Activated CD4-positive, alpha-beta T cell treated with anti-CD3 and anti-CD28 coated beads, Interleukin-2, Interleukin-6, amounts not matched to agents 100 ng/mL and 50 ng/mL, durations not matched to agents 16 hours and 8 hours (primary cell): Measurements from ENCODE around the gene ZCCHC2.
A peak's percentile ranks its signal among the peaks of the same experiment; 100 is the strongest.

Experiments
- DNase-seq: peaks from one replicate; pipeline ENCODE4 v3.0.0-alpha.2; 2020

Gene ZCCHC2

DNA sequence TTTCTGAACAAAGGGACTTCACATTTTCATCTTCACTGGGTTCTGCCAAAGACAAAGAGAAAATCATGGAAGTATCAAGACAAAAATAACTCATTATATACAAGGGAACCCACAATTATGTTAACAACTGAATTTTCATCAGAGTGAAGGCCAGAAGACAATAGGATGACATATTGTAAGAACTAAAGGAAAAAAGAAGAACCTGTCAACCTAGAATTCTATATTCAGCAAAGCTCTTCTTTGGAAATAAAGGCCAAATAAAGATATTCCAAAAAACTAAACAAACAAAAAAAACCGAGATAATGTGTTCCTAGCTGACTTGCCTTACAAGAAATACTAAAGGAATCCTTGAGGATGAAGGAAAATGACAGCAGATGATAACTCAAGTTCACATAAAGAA is 10.3 kb upstream of the ZCCHC2 start:
- DNase-seq = no peak

DNA sequence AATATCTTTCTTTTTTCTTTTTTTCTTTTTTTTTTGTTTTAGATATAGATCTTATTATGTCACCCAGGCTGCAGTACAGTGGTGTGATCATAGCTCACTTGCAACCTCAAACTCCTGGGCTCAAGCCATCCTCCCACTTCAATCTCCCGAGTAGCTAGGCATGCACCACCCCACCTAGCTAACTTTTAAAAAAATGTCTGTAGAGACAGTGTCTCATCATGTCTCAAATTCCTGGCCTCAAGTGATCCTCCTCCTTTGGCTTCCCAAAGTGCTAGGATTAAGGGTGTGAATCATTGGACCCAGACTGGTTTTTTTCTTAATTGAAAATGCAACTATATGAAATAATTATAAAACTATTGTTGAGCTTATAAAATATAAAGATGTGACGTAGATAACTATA is 9.8 kb upstream of the ZCCHC2 start:
- DNase-seq = no peak

DNA sequence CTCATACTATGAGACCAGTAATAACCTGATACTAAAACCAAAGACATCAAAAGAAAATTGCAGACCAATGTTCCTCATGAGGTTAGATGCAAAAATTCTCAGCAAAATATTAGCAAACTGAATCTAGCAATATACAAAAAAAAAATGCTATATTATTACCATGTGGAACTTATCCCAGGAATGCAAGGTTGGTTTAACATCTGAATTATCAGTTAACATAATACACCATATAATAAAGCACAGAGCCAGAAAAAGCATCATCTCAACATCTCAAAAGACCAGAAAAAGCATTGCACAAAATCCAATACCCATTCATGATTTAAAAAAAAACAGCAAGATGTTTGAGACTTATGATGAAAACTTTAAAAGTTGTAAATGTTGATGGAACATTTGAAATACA is 8.3 kb upstream of the ZCCHC2 start:
- DNase-seq = no peak

DNA sequence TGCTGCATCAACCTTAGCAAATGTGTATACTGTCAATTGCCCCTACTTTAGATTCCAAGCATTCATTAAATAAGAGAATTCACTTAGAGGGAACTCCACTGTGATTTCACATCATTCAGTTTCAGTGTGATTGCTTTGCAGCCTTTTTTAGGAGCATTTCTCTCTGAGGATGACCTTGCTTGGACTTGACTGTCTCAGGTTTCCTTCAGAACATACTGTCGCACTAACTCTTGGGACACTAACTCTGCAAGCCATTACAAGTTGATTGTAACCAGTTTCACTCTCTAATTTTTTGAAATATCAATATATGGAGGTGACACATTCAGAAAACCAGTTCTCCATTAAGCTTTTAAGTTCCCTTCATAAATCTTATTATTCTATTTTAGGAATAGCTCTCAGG is 6.6 kb upstream of the ZCCHC2 start:
- DNase-seq = no peak

DNA sequence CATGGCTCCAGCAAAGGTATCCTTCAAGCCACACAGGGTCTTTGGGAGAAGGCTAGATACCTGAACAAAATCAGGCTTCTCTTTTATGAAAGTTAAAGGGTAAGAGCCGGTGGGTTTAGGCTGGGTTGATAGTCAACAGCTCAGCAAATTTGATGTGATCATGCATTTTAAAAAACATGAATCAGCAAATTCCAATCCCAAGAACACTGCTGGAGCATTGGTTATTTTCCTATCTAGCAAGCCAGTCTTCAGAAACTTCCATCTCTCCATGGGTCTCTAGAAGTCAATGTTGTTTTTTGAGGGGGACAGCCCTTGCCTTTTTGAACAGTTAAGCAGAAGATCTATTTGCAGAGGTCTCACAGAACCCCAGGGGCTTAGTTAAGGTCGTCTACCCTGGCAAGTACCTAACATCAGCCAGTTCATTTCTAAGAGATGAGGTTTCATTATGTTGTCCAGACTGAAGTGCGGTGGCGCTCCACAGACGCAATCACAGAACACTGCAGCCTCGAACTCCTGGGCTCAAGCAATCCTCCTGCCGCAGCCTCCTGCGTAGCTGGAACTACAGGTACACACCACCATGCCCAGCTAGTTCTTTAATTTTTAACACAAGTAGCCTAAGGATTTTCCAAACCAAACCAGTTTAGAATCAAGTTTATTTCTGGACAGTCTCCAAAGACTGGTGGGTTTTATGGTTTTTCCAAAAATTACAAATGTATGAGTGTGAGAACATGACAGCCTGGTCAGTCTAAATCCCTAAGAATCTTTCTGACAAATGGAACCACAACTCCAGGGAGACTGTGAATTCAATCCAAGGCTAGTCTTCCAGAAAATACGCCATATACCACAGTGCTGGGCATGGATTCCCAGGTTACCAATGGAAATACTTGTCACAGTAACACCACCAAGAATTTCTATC is 4.1 kb upstream of the ZCCHC2 start:
- no peak for DNase-seq

DNA sequence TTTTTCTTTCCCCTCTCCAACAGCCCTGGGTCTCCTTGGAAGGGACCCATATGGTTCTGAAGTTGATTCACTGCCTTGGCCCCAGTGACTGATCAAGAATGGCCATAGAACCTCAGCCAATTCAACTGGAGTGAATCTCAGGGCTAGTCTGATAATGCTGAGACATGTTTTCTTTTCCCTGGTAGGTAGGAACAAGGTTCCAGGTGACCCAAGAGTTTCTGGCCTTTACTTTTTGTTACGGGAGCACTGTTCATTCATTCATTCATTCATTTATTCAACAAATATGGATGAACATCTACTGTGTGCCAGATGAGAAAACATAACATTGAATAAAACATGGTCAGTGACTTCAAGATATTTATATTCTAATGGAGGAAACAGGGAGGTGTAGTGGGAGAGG is 3.1 kb upstream of the ZCCHC2 start:
- DNase-seq = no peak

DNA sequence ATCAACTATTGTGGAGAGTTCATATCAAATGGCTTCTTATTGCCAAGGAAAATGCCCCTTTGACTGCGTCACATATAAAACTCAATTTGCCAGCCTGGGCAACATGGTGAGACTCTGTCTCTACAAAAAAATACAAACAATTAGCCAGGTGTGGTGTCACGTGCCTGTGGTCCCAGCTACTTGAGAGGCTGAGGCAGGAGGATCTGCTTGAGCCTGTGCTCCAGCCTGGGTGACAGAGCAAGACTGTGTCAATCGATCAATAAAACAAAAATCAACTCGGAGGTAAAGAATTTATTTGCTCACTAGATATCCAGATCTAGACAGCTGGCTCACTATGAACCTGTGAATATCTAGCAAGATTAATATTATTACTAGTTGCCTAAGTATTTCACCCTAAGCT is 1.7 kb upstream of the ZCCHC2 start:
- DNase-seq = no peak

DNA sequence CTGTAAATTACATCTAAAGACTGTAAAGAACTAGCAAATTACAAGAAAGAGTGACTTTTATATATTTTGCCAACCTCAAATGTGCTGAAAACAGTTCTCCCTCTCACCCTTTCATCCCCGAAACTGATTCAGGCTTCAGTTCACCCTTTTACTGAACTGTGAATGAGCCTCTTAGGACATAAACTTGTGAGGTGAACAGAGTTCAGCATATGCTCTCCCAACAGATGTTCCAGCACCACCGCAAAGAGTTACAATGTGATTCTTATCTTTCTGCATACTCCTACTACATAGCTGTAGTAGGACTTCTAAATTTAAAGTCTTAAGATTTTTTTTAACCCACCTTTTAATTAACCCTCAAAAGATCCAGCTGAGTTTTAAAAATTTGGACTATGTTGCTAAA is 1.2 kb upstream of the ZCCHC2 start:
- peak; percentile 14 for DNase-seq

DNA sequence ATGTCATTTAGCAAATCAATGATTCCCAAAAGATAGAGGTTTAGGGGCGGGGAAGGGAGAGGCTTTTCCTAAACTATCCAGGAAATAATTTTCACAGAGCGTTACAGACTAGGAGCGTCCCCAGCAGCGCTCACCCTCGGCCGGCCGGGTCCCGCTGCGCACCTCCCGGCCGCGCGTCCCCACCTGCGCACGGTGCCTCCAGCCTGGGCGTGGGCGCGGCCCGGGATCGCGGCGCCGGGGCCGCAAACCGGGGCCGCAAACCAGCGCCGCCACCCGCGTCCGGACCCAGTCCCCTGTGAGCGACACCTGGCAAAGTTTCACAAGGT is 684 bp upstream of the ZCCHC2 start:
- DNase-seq = no peak

DNA sequence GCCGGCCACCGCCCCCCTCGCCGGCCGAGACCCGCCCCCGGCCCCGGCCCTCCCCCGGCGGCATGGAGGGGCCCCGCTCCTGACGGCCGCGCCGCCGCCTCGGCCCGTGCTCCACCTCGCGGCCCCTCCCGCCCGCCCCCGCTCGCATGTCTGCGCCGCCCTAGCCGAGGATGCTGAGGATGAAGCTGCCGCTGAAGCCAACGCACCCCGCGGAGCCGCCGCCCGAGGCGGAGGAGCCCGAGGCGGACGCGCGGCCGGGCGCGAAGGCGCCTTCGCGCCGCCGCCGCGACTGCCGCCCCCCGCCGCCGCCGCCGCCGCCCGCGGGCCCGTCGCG is 397 bp downstream of the ZCCHC2 start:
- no peak for DNase-seq

DNA sequence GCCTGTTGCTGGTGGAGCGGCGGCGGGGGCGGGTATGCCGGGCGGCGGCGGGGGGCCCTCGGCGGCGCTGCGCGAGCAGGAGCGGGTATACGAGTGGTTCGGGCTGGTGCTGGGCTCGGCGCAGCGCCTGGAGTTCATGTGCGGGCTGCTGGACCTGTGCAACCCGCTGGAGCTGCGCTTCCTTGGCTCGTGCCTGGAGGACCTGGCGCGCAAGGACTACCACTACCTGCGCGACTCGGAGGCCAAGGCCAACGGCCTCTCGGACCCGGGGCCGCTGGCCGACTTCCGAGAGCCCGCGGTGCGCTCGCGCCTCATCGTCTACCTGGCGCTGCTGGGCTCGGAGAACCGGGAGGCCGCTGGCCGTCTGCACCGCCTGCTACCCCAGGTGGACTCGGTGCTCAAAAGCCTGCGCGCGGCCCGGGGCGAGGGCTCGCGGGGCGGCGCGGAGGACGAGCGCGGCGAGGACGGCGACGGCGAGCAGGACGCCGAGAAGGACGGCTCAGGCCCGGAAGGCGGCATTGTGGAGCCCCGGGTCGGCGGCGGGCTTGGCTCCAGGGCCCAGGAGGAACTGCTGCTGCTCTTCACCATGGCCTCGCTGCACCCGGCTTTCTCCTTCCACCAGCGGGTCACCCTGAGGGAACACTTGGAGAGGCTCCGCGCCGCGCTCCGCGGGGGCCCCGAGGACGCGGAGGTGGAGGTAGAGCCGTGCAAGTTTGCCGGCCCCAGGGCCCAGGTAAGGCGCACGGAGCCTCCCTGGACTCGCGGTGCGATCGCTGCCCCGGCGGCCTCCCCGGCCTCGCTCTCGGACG is 1.0 kb downstream of the ZCCHC2 start:
- peak; percentile 63 for DNase-seq

DNA sequence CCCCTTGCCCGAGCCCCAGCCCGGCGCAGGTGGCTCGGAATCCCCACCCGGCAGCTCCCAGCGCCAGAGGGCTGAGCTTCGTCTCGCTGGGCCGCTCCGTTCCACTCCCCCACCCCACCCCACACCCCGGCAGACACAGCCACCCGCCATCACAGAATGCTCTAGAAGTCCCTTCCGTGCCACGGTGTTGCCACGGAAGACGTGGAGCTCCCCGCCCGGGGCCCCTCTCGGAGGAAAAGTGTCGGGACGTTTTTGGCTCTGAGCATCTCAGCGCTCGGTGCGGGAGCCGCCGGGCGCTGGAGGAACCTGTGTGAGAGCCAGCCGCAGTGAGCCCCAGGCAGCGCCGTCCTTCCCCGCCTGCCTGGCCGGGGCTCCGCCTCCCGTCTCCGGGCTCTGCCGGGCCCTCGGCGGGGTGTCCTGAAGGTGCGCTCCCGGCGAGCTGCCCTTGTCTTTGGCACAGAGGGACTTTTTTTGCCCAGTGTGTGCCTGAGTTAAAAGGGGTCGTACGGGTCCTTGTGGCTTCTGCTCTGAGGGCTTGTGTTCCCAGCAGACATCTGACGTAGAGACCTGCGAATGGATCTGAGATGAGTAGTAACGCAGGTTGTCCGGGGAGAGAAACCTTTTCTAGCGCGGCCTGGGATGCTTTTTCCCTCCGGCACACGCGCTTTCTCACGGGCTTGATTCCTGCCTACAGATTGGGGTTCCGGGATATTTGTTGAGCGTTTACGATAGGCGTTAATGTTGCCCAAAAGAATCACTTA is 1.8 kb downstream of the ZCCHC2 start:
- peak; percentile 69 for DNase-seq

DNA sequence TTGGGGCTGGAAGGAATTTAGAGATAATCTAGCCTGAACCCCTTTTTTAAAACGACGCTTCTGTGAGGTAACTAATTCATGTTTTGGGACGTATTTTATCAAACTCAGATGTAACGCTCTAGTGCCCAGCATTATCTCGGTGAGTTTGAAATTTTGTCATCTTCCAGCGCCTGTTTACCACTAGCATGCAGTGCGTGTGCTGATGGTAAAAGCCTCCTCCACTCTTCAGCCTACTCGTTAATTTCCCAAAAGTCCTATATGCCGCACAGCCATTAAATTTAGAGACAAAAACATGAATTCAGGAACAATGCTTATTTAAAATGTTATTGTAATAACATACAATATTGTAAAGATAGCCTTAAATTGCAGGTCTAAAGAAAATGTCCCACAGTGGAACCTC is 2.8 kb downstream of the ZCCHC2 start:
- DNase-seq = peak; percentile 21

DNA sequence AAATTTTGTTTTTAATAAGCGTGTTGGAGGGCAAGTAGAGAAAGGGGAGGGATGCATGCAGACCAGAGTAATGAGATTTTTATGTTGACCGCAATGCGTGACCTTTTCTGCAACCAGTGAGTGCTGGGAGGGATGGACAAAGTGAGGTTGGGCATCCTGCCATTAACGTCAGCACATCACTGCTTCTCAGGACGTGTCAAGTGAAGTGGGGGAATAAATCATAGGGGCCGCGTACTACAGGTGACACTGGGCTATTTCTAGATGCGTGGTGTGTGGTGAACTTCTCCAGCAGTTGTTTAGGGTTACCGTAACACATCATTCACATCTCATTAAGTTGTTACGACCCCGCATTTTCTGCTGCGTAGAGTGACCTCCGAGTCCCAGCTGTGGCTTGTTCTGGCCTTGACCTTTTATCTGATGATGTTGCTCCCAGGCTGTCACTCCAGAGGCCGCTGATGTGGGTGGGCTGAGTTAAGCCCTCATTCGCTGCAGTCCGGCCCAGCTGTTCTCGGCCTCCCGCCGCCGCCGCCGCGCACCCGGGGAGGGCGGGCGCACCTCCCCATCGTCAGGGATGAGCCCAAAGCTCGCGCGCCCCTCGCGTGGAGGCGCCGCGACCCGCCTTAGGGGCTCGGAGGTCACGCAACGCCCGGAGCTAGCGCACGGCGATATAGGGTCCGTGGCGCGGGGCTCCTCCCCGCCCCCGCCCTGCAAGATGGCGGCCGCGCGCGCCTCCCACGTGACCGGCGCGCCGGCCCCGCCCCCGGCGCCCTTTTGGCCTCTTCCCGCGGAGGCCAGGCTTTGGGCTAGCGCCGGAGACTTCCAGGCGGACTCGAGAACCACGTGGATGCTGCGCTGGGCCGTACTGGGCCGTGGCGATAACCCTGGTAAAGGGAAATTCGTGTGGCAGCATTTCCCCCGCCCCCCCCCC is 3.5 kb downstream of the ZCCHC2 start:
- peak; percentile 90 for DNase-seq

DNA sequence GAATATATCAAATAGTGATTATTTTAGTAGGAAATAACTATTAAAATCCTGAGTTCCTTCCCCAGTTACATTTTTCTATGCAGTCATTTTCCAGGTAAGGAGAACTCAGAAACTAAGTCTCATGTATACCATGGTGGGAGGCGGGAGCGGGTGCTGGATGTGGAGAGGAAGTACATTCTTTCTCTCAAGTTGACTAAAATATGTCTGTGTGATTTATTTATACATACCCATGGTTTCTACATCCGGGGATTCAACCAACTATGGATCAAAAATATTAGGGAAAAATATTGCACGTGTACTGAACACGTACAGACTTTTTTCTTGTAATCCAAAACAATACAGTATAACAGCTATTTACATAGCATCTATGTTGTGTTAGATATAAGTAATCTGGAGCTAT is 6.8 kb downstream of the ZCCHC2 start:
- no peak for DNase-seq

DNA sequence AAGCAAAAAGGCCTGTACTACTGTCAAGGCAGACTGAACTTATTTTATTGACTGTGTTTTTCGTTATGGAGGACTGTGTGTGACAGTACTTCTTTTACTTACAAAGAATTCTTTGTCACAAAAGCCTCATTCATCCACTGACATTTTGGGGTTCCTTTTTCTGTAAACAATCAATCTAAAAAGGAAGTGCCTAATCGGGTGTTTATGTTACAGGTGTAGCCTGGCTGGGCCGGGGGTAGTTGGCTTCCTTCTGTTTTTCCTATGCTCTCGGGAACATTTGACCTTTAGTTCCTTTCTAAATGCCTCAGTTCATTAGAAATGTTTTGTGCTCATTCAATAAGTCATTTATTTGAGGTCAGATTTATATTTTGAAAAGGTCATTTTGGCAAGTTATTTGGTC is 8.3 kb downstream of the ZCCHC2 start:
- no peak for DNase-seq

DNA sequence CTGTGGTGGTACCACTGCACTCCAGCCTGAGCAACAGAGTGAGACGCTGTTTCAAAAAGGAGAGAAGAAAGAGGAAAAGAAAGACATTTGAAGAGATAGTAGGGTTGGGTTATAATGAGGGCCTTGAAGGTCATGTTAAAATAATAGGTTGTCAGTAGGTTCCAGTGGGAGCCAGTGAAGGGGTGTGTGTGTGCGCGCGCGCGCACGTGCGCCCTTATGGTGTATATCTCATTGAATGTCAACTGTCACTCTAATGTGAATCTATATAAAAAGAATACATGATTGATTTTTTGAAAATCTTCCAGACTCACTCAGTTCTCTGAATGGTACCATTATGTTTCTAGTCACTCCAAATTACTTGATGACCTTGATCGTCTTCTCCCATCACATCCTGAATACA is 9.1 kb downstream of the ZCCHC2 start:
- no peak for DNase-seq

DNA sequence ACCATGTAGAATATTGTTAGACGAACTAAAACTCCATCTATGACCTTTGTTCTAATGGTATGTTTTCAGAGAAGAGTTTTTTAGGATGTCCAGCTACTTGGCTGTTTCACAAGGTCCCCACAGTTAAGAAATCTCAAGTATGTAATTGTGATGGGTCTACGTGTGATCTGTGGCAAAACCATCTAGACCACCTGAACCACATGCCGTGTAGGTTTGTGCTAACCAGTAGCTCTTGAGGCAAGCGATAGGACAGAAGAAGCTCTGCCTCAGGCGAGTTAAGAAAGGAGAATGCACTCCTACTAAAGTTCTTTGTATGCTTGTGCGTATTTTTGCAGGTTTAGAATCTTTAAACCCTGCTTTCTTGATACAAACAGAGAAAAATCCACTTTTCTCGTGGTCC is 13.2 kb downstream of the ZCCHC2 start:
- DNase-seq = no peak

DNA sequence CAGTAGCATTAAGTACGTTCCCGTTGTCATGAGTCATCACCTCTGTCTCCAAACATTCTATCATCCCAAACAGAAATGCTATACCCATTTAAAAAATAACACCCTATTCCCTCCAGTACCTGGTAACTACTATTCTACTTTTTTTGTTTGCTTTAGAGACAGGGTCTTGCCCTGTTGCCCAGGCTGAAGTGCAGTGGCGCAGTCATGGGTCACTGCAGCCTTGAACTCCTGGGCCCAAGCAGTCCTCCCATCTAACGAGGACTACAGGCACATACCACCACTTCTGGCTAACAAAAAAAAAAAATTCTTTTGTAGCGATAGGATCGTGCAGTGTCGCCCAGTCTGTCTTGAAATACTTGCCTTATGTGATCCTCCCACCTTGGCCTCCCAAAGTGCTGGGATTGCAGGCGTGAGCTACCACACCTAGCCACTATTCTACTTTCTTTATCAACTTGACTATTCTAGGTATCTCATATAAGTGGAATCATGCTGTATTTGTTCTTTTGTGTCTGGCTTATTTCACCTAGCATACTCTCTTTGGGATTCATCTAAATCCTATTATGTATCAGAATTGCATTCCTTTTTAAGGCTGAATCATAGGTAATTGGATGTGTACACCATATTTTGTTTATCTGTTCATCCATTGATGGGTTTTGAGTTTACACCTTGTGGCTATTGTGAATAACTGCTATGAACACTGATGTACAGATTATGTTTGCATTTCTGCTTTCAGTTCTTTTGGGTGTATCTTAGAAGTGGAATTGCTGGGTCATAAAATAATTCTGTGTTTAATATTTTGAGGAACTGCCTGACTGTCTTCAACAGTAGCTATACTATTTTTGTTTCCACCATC is 14.4 kb downstream of the ZCCHC2 start:
- no peak for DNase-seq

DNA sequence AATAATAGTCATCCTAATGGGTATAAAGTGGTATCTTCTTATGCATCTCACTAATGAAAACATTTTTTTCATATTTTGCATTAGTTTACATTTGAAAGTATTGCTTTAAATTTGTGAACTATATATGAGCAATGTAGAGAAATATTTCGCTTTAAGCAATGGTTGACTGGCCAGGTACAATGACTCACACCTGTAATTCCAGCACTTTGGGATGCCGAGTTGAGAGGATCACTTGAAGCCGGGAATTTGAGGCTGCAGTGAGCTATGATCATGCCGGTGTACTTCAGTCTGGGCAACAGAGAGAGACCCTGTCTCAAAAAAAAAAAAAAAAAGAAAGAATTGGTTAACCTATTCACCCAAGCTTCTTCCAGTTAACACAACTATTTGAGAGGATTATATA is 15.1 kb downstream of the ZCCHC2 start:
- no peak for DNase-seq

DNA sequence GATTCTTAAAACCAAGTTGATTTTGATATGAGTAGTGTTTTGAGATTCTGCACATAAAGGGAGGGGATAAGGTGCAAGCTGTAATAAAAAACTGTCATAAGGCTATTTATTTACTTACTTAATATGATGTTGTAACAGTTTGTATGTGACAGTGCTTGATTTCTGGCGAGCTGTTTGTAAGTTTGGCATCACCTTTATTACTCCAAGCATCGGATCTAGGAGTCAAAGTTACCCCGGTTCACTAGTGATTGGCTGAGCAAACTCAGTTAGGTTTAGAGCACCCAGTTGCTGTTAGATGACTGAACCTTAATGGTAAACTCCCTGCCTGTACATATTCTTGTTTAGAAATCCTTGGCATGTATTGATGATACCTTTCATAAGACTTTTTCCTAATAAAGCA is 16.1 kb downstream of the ZCCHC2 start:
- no peak for DNase-seq
